ENCODE data around the gene UACA.

UACA gene

GRCh38 chr15:70792171-70792573 lies 28.8 kb upstream of the UACA start:
- H3K4me3 ChIP-seq (replicated peaks; ENCODE audit: insufficient read depth, low read length): no peak overlapping the region
- H3K27ac ChIP-seq (replicated peaks): no peak overlapping the region
- H3K27me3 ChIP-seq (ENCODE audit: insufficient read depth, poor library complexity, severe bottlenecking): no peaks in the 10 kb centered on the region
- DNase-seq (ENCODE audit: low read depth in 1 of 2, low spot score in 1 of 2): no peak
- TF ChIP-seq SPI1 (IDR thresholded peaks at IDR 0.05; ENCODE audit: borderline replicate concordance, low read depth) (peak; percentile 85), REST (IDR thresholded peaks at IDR 0.05; ENCODE audit: insufficient replicate concordance, low read depth) (no peak), CTCF (IDR thresholded peaks at IDR 0.05; ENCODE audit: insufficient read depth, low read length) (no peak), POLR2AphosphoS5 (IDR thresholded peaks at IDR 0.05; ENCODE audit: low read depth) (no peak)

- Histone ChIP-seq H3K27ac (replicated peaks) (no peak overlapping the region), H3K27me3 (ENCODE audit: insufficient read depth, poor library complexity, severe bottlenecking) (no peaks in the 10 kb centered on the region), H3K4me3 (replicated peaks; ENCODE audit: insufficient read depth, low read length) (no peak overlapping the region)
- TF ChIP-seq GABPA (IDR thresholded peaks at IDR 0.05; ENCODE audit: low read depth) (no peak), POLR2AphosphoS5 (IDR thresholded peaks at IDR 0.05; ENCODE audit: low read depth) (no peak), SPI1 (IDR thresholded peaks at IDR 0.05; ENCODE audit: borderline replicate concordance, low read depth) (no peak), REST (IDR thresholded peaks at IDR 0.05; ENCODE audit: insufficient replicate concordance, low read depth) (no peak), CTCF (IDR thresholded peaks at IDR 0.05; ENCODE audit: insufficient read depth, low read length) (no peak)
- DNase-seq (ENCODE audit: low read depth in 1 of 2, low spot score in 1 of 2): no peak
Measured at GRCh38 chr15:70791259-70791658, 27.9 kb upstream of the UACA start.

GRCh38 chr15:70789213-70789612 lies 25.9 kb upstream of the UACA start:
- no peak for DNase-seq (ENCODE audit: low read depth in 1 of 2, low spot score in 1 of 2)
- H3K27ac ChIP-seq (replicated peaks): no peak overlapping the region
- no peaks in the 10 kb centered on the region for H3K27me3 ChIP-seq (ENCODE audit: insufficient read depth, poor library complexity, severe bottlenecking)
- no peak overlapping the region for H3K4me3 ChIP-seq (replicated peaks; ENCODE audit: insufficient read depth, low read length)
- TF ChIP-seq GABPA (IDR thresholded peaks at IDR 0.05; ENCODE audit: low read depth): no peak
- TF ChIP-seq POLR2AphosphoS5 (IDR thresholded peaks at IDR 0.05; ENCODE audit: low read depth): no peak
- no peak for TF ChIP-seq SPI1 (IDR thresholded peaks at IDR 0.05; ENCODE audit: borderline replicate concordance, low read depth)
- no peak for TF ChIP-seq CTCF (IDR thresholded peaks at IDR 0.05; ENCODE audit: insufficient read depth, low read length)
- TF ChIP-seq REST (IDR thresholded peaks at IDR 0.05; ENCODE audit: insufficient replicate concordance, low read depth): no peak
